Measurements from ENCODE around the gene ROR1.

Gene ROR1

DNA sequence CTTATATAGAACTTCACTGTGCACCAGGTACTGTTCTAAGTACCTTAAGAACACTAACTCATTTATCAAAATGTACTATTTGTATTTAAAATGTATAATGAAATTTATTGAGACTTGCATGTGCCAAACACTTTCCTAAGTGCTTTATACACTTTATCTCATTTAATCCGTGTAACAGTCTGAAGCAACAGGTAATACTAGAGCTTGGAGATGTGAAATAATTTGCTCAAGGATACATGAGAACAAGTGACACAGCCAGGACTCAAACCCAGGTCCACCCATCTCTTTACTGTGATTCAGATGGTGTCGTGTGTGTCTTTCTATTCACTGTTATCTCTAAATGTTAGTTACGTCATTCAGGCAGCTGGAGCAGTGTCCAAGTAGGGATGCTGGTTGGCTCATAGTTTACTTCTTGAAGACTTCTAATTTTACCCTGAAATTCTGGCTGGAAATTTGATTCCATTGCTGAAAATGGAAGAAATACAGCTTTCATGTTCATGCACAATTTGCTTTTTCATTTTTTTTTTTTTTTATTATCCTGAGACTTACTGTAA is 259.9 kb downstream of the ROR1 start:
- no peaks in the 10 kb centered on the region for H3K9me3 ChIP-seq (ENCODE audit: insufficient read depth, low read length, severe bottlenecking)
- no peak overlapping the region for H3K4me2 ChIP-seq (ENCODE audit: insufficient read depth, low read length)
- no peak overlapping the region for H3K27ac ChIP-seq (ENCODE audit: low read length)
- ATAC-seq (ENCODE audit: insufficient read depth, low read depth) = no peak
- no peaks in the 10 kb centered on the region for H4K20me1 ChIP-seq (ENCODE audit: insufficient read depth, low read length)
- no peaks in the 10 kb centered on the region for H3K79me2 ChIP-seq (ENCODE audit: insufficient read depth, low read length)
- H3K4me3 ChIP-seq (ENCODE audit: low read depth in 1 of 2, low read length in 2 of 2) = no peak overlapping the region
- H3K9ac ChIP-seq (ENCODE audit: low read depth, low read length) = no peak overlapping the region
- no peaks in the 10 kb centered on the region for H3K36me3 ChIP-seq (ENCODE audit: insufficient read depth, low read length)
- no peak overlapping the region for H2AFZ ChIP-seq (ENCODE audit: low read depth, low read length)
- TF ChIP-seq EZH2 (IDR thresholded peaks at IDR 0.05; ENCODE audit: borderline replicate concordance, low read depth, low read length, severe bottlenecking) = no peak
- TF ChIP-seq, protein P1, sequence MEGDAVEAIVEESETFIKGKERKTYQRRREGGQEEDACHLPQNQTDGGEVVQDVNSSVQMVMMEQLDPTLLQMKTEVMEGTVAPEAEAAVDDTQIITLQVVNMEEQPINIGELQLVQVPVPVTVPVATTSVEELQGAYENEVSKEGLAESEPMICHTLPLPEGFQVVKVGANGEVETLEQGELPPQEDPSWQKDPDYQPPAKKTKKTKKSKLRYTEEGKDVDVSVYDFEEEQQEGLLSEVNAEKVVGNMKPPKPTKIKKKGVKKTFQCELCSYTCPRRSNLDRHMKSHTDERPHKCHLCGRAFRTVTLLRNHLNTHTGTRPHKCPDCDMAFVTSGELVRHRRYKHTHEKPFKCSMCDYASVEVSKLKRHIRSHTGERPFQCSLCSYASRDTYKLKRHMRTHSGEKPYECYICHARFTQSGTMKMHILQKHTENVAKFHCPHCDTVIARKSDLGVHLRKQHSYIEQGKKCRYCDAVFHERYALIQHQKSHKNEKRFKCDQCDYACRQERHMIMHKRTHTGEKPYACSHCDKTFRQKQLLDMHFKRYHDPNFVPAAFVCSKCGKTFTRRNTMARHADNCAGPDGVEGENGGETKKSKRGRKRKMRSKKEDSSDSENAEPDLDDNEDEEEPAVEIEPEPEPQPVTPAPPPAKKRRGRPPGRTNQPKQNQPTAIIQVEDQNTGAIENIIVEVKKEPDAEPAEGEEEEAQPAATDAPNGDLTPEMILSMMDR (IDR thresholded peaks at IDR 0.05; ENCODE audit: borderline replicate concordance, extremely low read depth, low read length, poor library complexity, severe bottlenecking) = no peak
- no peaks in the 10 kb centered on the region for H3K27me3 ChIP-seq (ENCODE audit: insufficient read depth, low read length, poor library complexity)
- DNase-seq = no peak
- H3K4me1 ChIP-seq (ENCODE audit: insufficient read depth, low read length) = no peaks in the 10 kb centered on the region

DNA sequence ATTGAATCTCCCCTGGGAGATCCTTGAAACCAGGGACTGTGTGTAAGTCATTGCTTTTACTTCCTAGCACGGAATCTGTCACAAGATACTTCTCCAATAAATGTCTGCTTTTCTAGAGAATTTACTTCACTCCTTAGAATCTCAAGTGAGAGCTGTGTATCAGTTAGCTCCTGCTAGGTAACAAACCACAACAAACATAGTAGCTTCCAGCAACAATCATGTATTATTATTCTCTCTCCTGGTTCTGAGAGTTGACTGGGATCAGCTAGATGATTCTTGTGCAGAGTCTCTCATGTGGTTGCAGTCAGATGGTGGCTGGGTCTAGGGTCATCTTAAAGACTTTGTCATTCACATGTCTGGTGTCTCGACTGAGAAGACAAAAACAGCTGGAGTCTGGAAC is 262.7 kb downstream of the ROR1 start:
- Histone ChIP-seq H3K4me2 (ENCODE audit: insufficient read depth, low read length) (no peak overlapping the region), H3K36me3 (ENCODE audit: insufficient read depth, low read length) (no peaks in the 10 kb centered on the region), H3K9ac (ENCODE audit: low read depth, low read length) (no peak overlapping the region), H3K4me1 (ENCODE audit: insufficient read depth, low read length) (no peaks in the 10 kb centered on the region), H3K27me3 (ENCODE audit: insufficient read depth, low read length, poor library complexity) (no peaks in the 10 kb centered on the region), H2AFZ (ENCODE audit: low read depth, low read length) (no peak overlapping the region), H3K9me3 (ENCODE audit: insufficient read depth, low read length, severe bottlenecking) (no peaks in the 10 kb centered on the region), H4K20me1 (ENCODE audit: insufficient read depth, low read length) (no peaks in the 10 kb centered on the region), H3K4me3 (ENCODE audit: low read depth in 1 of 2, low read length in 2 of 2) (no peak overlapping the region), H3K79me2 (ENCODE audit: insufficient read depth, low read length) (no peaks in the 10 kb centered on the region), H3K27ac (ENCODE audit: low read length) (no peak overlapping the region)
- no peak for TF ChIP-seq EZH2 (IDR thresholded peaks at IDR 0.05; ENCODE audit: borderline replicate concordance, low read depth, low read length, severe bottlenecking)
- TF ChIP-seq, protein P1 (IDR thresholded peaks at IDR 0.05; ENCODE audit: borderline replicate concordance, extremely low read depth, low read length, poor library complexity, severe bottlenecking) = no peak
- ATAC-seq (ENCODE audit: insufficient read depth, low read depth) (no peak), DNase-seq (no peak)

DNA sequence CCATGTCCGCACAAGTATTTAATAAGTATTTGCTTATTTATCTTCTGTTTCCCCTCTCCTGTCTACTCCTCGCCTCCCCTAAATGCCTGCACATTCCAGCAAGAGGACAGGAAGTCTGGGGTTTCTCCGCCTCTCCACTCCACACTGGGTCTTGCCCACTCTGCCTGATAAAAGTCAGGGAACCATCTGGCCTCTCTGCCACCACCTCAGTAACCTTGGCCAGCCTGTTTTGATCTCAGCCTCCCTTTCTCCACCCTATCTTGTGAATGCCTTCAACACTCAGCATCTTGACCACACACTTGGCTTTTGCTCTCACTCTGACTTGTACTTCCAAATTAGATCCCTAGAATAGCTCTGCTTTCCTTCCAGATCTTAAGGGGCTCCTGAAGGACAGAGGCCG is 264.3 kb downstream of the ROR1 start:
- no peaks in the 10 kb centered on the region for H3K4me1 ChIP-seq (ENCODE audit: insufficient read depth, low read length)

More for the DNA sequence above, 264.3 kb downstream of the ROR1 start:
- no peaks in the 10 kb centered on the region for H4K20me1 ChIP-seq (ENCODE audit: insufficient read depth, low read length)
- H2AFZ ChIP-seq (ENCODE audit: low read depth, low read length) = no peak overlapping the region
- H3K27ac ChIP-seq (ENCODE audit: low read length) = no peak overlapping the region
- H3K27me3 ChIP-seq (ENCODE audit: insufficient read depth, low read length, poor library complexity) = no peaks in the 10 kb centered on the region
- no peak overlapping the region for H3K4me3 ChIP-seq (ENCODE audit: low read depth in 1 of 2, low read length in 2 of 2)
- H3K4me2 ChIP-seq (ENCODE audit: insufficient read depth, low read length) = no peak overlapping the region
- H3K79me2 ChIP-seq (ENCODE audit: insufficient read depth, low read length) = no peaks in the 10 kb centered on the region
- no peaks in the 10 kb centered on the region for H3K9me3 ChIP-seq (ENCODE audit: insufficient read depth, low read length, severe bottlenecking)
- DNase-seq (no peak), ATAC-seq (ENCODE audit: insufficient read depth, low read depth) (no peak)
- no peak overlapping the region for H3K9ac ChIP-seq (ENCODE audit: low read depth, low read length)
- no peak for TF ChIP-seq EZH2 (IDR thresholded peaks at IDR 0.05; ENCODE audit: borderline replicate concordance, low read depth, low read length, severe bottlenecking)
- TF ChIP-seq, protein P1 (IDR thresholded peaks at IDR 0.05; ENCODE audit: borderline replicate concordance, extremely low read depth, low read length, poor library complexity, severe bottlenecking) = no peak
- no peaks in the 10 kb centered on the region for H3K36me3 ChIP-seq (ENCODE audit: insufficient read depth, low read length)
